HG03342 (cell line): Measurements from ENCODE around the gene MARCHF10.
"Not testable (repeated sequence)": the region's sequence is repeated elsewhere in the genome, so short reads cannot be mapped to it uniquely, and the experiment has no call there.

Experiments used
- ATAC-seq: cut with Tn5 transposase; IDR thresholded peaks from one replicate; pipeline ENCODE4 v1.9.1; 2021; ENCODE audit warnings: mild to moderate bottlenecking, moderate library complexity; ENCODE audit not compliant: unreplicated experiment

Gene MARCHF10

GRCh38 chr17:62791235-62791734, 16.8 kb downstream of the MARCHF10 start:
- no peak for ATAC-seq

GRCh38 chr17:62790564-62790986, 17.5 kb downstream of the MARCHF10 start:
- no peak for ATAC-seq

- ATAC-seq, result no peak
Measured at GRCh38 chr17:62787366-62787765, 20.7 kb downstream of the MARCHF10 start.

GRCh38 chr17:62786646-62787045, 21.5 kb downstream of the MARCHF10 start:
- ATAC-seq, result no peak

- ATAC-seq, result not testable (repeated sequence)
Measured at GRCh38 chr17:62785983-62786382, 22.1 kb downstream of the MARCHF10 start.

GRCh38 chr17:62782730-62783270, 25.3 kb downstream of the MARCHF10 start:
- ATAC-seq, result no peak

- no peak for ATAC-seq
Measured at GRCh38 chr17:62781831-62782251, 26.3 kb downstream of the MARCHF10 start.

- no peak for ATAC-seq
Measured at GRCh38 chr17:62781356-62781755, 26.8 kb downstream of the MARCHF10 start.

GRCh38 chr17:62780951-62781350, 27.2 kb downstream of the MARCHF10 start:
- ATAC-seq, result no peak

- no peak for ATAC-seq
Measured at GRCh38 chr17:62780269-62780668, 27.8 kb downstream of the MARCHF10 start.

GRCh38 chr17:62778990-62779681, 29.0 kb downstream of the MARCHF10 start:
- no peak for ATAC-seq

- no peak for ATAC-seq
Measured at GRCh38 chr17:62775876-62776275, 32.2 kb downstream of the MARCHF10 start.

- no peak for ATAC-seq
Measured at GRCh38 chr17:62774338-62774737, 33.8 kb downstream of the MARCHF10 start.

GRCh38 chr17:62767997-62768396, 40.1 kb downstream of the MARCHF10 start:
- ATAC-seq, result no peak

GRCh38 chr17:62765351-62765750, 42.8 kb downstream of the MARCHF10 start:
- no peak for ATAC-seq

GRCh38 chr17:62763891-62764600, 44.1 kb downstream of the MARCHF10 start:
- ATAC-seq, result no peak

- ATAC-seq, result no peak
Measured at GRCh38 chr17:62761884-62762283, 46.2 kb downstream of the MARCHF10 start.

GRCh38 chr17:62760945-62761267, 47.2 kb downstream of the MARCHF10 start:
- ATAC-seq, result no peak

GRCh38 chr17:62760059-62760944, 47.8 kb downstream of the MARCHF10 start:
- ATAC-seq, result no peak

GRCh38 chr17:62757500-62757951, 50.6 kb downstream of the MARCHF10 start:
- ATAC-seq, result no peak

- ATAC-seq, result no peak
Measured at GRCh38 chr17:62756198-62756597, 51.9 kb downstream of the MARCHF10 start.
